Esophagus squamous epithelium (tissue), 5 donors: ENCODE measurements around the gene FAM222A. TPM values are rescaled to one million over a fixed set of nuclear protein-coding genes. Genes with fewer than 3 reads are reported as not detected.

Source experiments
- DNase-seq: peaks from one replicate; lab custom pipeline; 2025; lab: John Stamatoyannopoulos, UW
- H3K27ac ChIP-seq, 4 donors: fragments of 200-600 bp; sonication (generic); one replicate each; pipeline ENCODE4 v1.5.1; 2016 to 2019; ENCODE audit warnings: mild to moderate bottlenecking in 1 of 4
- H3K27me3 ChIP-seq, 4 donors: fragments of 200-600 bp; sonication (generic); 1 replicate in 3 of 4; 2 replicates in 1 of 4; pipeline versions ENCODE4 v1.5.1 to v1.6.0; 2017 to 2021; ENCODE audit warnings: antibody characterized with exemption in 1 of 4
- H3K36me3 ChIP-seq, 3 donors: fragments of 200-600 bp; sonication (generic); one replicate each; pipeline ENCODE4 v1.5.1; 2016 to 2019
- H3K4me1 ChIP-seq, 3 donors: fragments of 200-600 bp; sonication (generic); one replicate each; pipeline ENCODE4 v1.5.1; 2017 to 2019
- H3K4me3 ChIP-seq, 4 donors: fragments of 200-600 bp; sonication (generic); 1 replicate in 3 of 4; 2 replicates in 1 of 4; pipeline ENCODE4 v1.5.1; 2016 to 2019; ENCODE audit warnings: mild to moderate bottlenecking in 2 of 4, moderate library complexity in 1 of 4
- H3K9me3 ChIP-seq, 3 donors: fragments of 200-600 bp; sonication (generic); one replicate each; pipeline ENCODE4 v1.5.1; 2016 to 2019
- CTCF ChIP-seq, 6 experiments: fragments of 450-650 bp in 4 of 6; fragments of 200-600 bp in 2 of 6; sonication (generic) in 2 of 6; IDR thresholded peaks; one replicate each; pipeline ENCODE4 v1.5.1; 2016 to 2019; ENCODE audit warnings: antibody characterized with exemption in 6 of 6, mild to moderate bottlenecking in 4 of 6, moderate library complexity in 4 of 6
- POLR2A ChIP-seq, 4 donors: fragments of 450-650 bp; IDR thresholded peaks; one replicate each; pipeline ENCODE4 v1.6.1; 2017; ENCODE audit warnings: antibody characterized with exemption in 4 of 4, mild to moderate bottlenecking in 4 of 4, moderate library complexity in 3 of 4
- WGBS, 2 donors: methylation state at CpG; one replicate each; pipeline ENCODE4 v1.1.5; 2018; 5-methylcytosine and 5-hydroxymethylcytosine counted together
- intact Hi-C: fragments of 100-400 bp; cut with DNase I; formaldehyde crosslinking; loops from one replicate; pipeline ENCODE4 v1.15.0; 2022
- total RNA-seq, 4 donors: library from RNA; depleted of rRNA; stranded (reverse); fragments of >200 nt; gene quantifications; one replicate each; pipeline ENCODE4 v1.1.0, GENCODE V29; 2016
- donor health status: DM: yes; HTN: yes; CAD: no.

Gene FAM222A
- total RNA-seq, 4 donors from 2014 or later: 0.57 to 9.3 (median 5.0) TPM

GRCh38 chr12:109759595-109759994 lies 46.0 kb downstream of the FAM222A start:
- no peak for TF ChIP-seq POLR2A (IDR thresholded peaks at IDR 0.05)
- TF ChIP-seq CTCF (IDR thresholded peaks at IDR 0.05): no peak
- Histone ChIP-seq H3K27me3 (peaks cover 0 to 13% (median 0%) of the 10 kb centered on the region in 4 donors), H3K27ac (no peak overlapping the region), H3K4me1 (peaks cover 0 to 6% (median 0%) of the 10 kb centered on the region in 3 donors), H3K4me3 (no peak overlapping the region), H3K36me3 (no peaks in the 10 kb centered on the region), H3K9me3 (peaks cover 0 to 15% (median 8%) of the 10 kb centered on the region in 3 donors)
- DNase-seq: no peak
- WGBS, 2 donors: 76 to 86% methylated on average over 6 to 7 of the region's 13 CpGs
- intact Hi-C loops: no loop called here

GRCh38 chr12:109760031-109760929 lies 46.7 kb downstream of the FAM222A start:
- no peaks in the 10 kb centered on the region for H3K36me3 ChIP-seq
- intact Hi-C loops: no loop called here
- H3K9me3 ChIP-seq: peaks cover 0 to 15% (median 8%) of the 10 kb centered on the region in 3 donors
- no peak for DNase-seq
- H3K4me1 ChIP-seq: peaks cover 0 to 6% (median 0%) of the 10 kb centered on the region in 3 donors
- TF ChIP-seq POLR2A (IDR thresholded peaks at IDR 0.05) (no peak), CTCF (IDR thresholded peaks at IDR 0.05) (no peak)
- WGBS, 2 donors: 81 to 84% methylated on average over 6 to 7 of the region's 18 CpGs
- H3K27me3 ChIP-seq: peaks cover 0 to 13% (median 0%) of the 10 kb centered on the region in 4 donors
- H3K27ac ChIP-seq: no peak overlapping the region
- H3K4me3 ChIP-seq: no peak overlapping the region

DNA sequence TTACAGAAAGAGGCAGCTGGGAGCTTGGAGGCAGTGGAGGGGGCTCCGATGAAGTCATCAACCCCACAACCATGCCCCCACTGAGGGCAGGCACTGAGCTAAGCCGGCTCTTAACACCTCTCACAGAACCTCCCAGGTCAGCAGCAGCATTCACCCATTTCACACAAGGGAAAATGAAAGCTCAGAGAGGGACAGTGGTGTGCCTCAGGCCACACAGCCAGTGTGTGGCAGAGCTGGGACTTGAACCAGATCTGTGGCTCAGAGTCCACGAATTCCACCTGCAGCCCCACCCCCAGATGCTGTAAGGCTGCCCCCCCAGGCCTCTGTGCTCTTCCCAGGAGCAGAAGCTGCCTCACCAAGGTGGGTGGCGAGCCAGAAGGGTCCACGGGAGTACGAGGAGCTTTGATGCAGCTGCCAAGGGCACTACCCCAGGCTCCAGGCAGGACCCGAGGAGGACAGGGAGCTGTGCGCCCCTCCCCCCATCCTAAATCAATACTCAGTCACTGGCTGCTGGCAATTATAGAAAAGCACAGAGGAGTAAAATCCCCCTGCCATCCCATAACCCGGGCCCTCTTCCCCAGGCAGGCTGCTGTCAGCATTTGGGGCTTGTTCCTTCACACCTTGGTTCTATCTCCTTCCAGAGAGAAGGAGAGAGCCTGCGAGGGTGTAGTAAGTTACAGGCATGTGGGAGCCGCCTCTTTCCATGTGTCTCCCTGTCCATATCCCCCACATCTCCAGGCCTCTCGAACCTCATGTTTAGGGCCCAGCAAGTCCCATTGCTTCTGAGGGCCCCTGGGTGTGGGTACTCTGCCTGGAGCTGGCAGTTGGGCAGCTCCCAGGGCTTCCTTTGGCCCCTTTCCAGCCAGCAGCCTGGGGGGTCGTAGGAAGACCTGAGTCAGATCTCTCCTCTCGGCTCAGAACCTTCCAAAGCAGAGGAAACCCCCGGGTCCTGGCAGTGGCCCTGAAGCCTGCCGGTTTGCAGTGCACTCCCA lies 47.6 kb downstream of the FAM222A start:
- TF ChIP-seq POLR2A (IDR thresholded peaks at IDR 0.05) (no peak), CTCF (IDR thresholded peaks at IDR 0.05) (no peak)
- H3K4me3 ChIP-seq: no peak overlapping the region
- no peak overlapping the region for H3K27ac ChIP-seq
- H3K36me3 ChIP-seq: no peaks in the 10 kb centered on the region
- no peak for DNase-seq
- WGBS, 2 donors: 55 to 79% methylated on average over 9 of the region's 16 CpGs
- H3K27me3 ChIP-seq: peaks cover 0 to 13% (median 0%) of the 10 kb centered on the region in 4 donors
- peaks cover 0 to 6% (median 0%) of the 10 kb centered on the region in 3 donors for H3K4me1 ChIP-seq
- H3K9me3 ChIP-seq: peaks cover 0 to 15% (median 6%) of the 10 kb centered on the region in 3 donors
- intact Hi-C loops: no loop called here

DNA sequence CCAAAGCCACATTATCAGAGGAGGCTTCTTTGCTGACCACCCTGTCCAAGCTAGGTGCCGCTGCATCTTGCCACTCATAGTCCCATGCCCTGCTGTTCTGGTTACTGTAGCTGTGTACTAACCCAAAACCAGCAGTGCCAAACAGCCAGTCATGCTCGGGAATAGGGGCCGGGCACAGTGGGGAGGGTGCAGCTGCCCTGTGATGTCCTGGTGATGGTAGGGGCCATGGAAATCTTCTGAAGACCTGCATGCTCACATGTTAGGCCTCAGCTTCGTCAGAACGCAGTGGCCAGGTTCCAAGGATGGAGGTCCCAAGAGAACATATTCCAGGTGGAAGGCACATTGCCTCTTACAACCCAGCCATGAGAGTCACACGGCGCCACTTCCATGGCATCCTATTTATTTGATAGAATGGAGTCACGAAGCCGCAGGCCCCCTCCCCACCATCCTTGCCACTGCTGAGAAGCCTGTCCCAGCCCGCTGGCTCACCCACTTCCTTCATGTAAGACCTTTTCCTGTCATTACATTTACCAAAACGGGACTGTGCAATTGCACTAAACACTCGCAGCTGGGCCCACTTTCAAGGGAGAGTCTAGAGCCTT lies 48.5 kb downstream of the FAM222A start:
- Histone ChIP-seq H3K27ac (no peak overlapping the region), H3K4me1 (peaks cover 0 to 6% (median 0%) of the 10 kb centered on the region in 3 donors), H3K4me3 (no peak overlapping the region), H3K27me3 (peaks cover 0 to 13% (median 0%) of the 10 kb centered on the region in 4 donors), H3K9me3 (peaks cover 0 to 8% (median 0%) of the 10 kb centered on the region in 3 donors), H3K36me3 (no peaks in the 10 kb centered on the region)
- 86 to 91% methylated on average over 6 to 10 of the region's 12 CpGs for WGBS, 2 donors
- no peak for DNase-seq
- no peak for TF ChIP-seq CTCF (IDR thresholded peaks at IDR 0.05)
- no peak for TF ChIP-seq POLR2A (IDR thresholded peaks at IDR 0.05)
- intact Hi-C loops: no loop called here
